CD8-positive, alpha-beta memory T cell (primary cell): ENCODE results near the gene TPSG1. TPM values are rescaled to one million over a fixed set of nuclear protein-coding genes. Genes with fewer than 3 reads are reported as not detected.
"Not testable (repeated sequence)": the region's sequence is repeated elsewhere in the genome, so short reads cannot be mapped to it uniquely, and the experiment has no call there.

Source experiments
- CTCF ChIA-PET: fragments of 350-600 bp; sonication (Branson Sonifier 250); formaldehyde crosslinking; loops from one replicate; lab custom pipeline; 2021; ENCODE audit warnings: antibody characterized with exemption; lab: Charles Lee
- POLR2A ChIA-PET: fragments of 350-600 bp; sonication (Branson Sonifier 250); formaldehyde crosslinking; loops from one replicate; lab custom pipeline; 2021; ENCODE audit warnings: antibody characterized with exemption; lab: Charles Lee
- DNase-seq, 5 donors: peaks; one replicate each; pipeline versions ENCODE4 v3.0.0 to v3.0.0-alpha.2; 2020 to 2022; ENCODE audit warnings: mixed read lengths in 1 of 5
- H3K27ac ChIP-seq: one replicate; pipeline ENCODE4 v1.7.0; 2013; ENCODE audit warnings: low read depth, mild to moderate bottlenecking, low read length, moderate library complexity
- H3K27me3 ChIP-seq: 2 replicates; pipeline ENCODE4 v1.7.0; 2013; ENCODE audit warnings: low read length, mild to moderate bottlenecking; ENCODE audit not compliant: insufficient read depth, poor library complexity, severe bottlenecking
- H3K36me3 ChIP-seq: 2 replicates; pipeline ENCODE4 v1.7.0; 2013; ENCODE audit warnings: mild to moderate bottlenecking, low read length, moderate library complexity; ENCODE audit not compliant: insufficient read depth
- H3K4me1 ChIP-seq: 2 replicates; pipeline ENCODE4 v1.7.0; 2013; ENCODE audit warnings: mild to moderate bottlenecking, low read length, moderate library complexity; ENCODE audit not compliant: insufficient read depth
- H3K4me3 ChIP-seq: 2 replicates; pipeline ENCODE4 v1.7.0; 2013; ENCODE audit warnings: mild to moderate bottlenecking, low read length
- H3K9me3 ChIP-seq: 2 replicates; pipeline ENCODE4 v1.7.0; 2013; ENCODE audit warnings: mild to moderate bottlenecking, low read length
- H3K27ac Mint-ChIP-seq, 8 donors: one replicate each; pipeline ENCODE4 v1.8.0; 2020 to 2021; ENCODE audit warnings: mixed read lengths in 8 of 8, mild to moderate bottlenecking in 6 of 8, inconsistent platforms in 3 of 8, moderate library complexity in 3 of 8
- H3K27me3 Mint-ChIP-seq, 2 donors: one replicate each; pipeline ENCODE4 v1.8.0; 2020 to 2021; ENCODE audit warnings: mixed read lengths in 2 of 2, mild to moderate bottlenecking in 1 of 2, moderate library complexity in 1 of 2
- H3K36me3 Mint-ChIP-seq, 3 donors: one replicate each; pipeline ENCODE4 v1.8.0; 2020 to 2021; ENCODE audit warnings: mixed read lengths in 3 of 3, inconsistent platforms in 1 of 3, mild to moderate bottlenecking in 1 of 3
- H3K4me1 Mint-ChIP-seq, 3 donors: one replicate each; pipeline ENCODE4 v1.8.0; 2020 to 2021; ENCODE audit warnings: mixed read lengths in 3 of 3, inconsistent platforms in 1 of 3, mild to moderate bottlenecking in 1 of 3
- H3K4me3 Mint-ChIP-seq, 7 donors: one replicate each; pipeline ENCODE4 v1.8.0; 2020 to 2021; ENCODE audit warnings: mixed read lengths in 7 of 7, mild to moderate bottlenecking in 6 of 7, moderate library complexity in 4 of 7, inconsistent platforms in 2 of 7
- H3K9me3 Mint-ChIP-seq, 5 donors: one replicate each; pipeline ENCODE4 v1.8.0; 2020 to 2022; ENCODE audit warnings: mixed read lengths in 5 of 5, mild to moderate bottlenecking in 3 of 5, moderate library complexity in 2 of 5, inconsistent platforms in 1 of 5
- polyA plus RNA-seq: library from polyadenylated mRNA; unstranded; fragments of 300-500 nt; fragmentation: Illumina TruSeq; gene quantifications from one replicate; pipeline ENCODE4 v1.2.3, GENCODE V29; 2021
- total RNA-seq, 2 experiments: library from RNA; stranded (reverse); gene quantifications; one replicate each; pipeline ENCODE4 v1.2.3, GENCODE V29; 2021

Gene TPSG1
- total and polyA plus RNA-seq, 3 experiments from 2014 or later: not detected

GRCh38 chr16:1194665-1195392 lies 30.2 kb downstream of the TPSG1 start:
- H3K4me1 Mint-ChIP-seq: peaks cover 0 to 2% (median 0%) of the 10 kb centered on the region in 3 donors
- H3K9me3 Mint-ChIP-seq: no peaks in the 10 kb centered on the region
- ChIA-PET CTCF (no interaction called here), POLR2A (no interaction called here)
- no peak overlapping the region for H3K4me3 Mint-ChIP-seq
- Histone ChIP-seq H3K27me3 (no peaks in the 10 kb centered on the region), H3K4me1 (no peaks in the 10 kb centered on the region), H3K27ac (no peak overlapping the region), H3K4me3 (no peak overlapping the region), H3K36me3 (no peaks in the 10 kb centered on the region), H3K9me3 (no peaks in the 10 kb centered on the region)
- peak in 1 of 5 donors; percentile 19 for DNase-seq
- H3K27ac Mint-ChIP-seq: no peak overlapping the region
- H3K36me3 Mint-ChIP-seq: no peaks in the 10 kb centered on the region
- peaks cover 4 to 5% of the 10 kb centered on the region in 2 donors for H3K27me3 Mint-ChIP-seq

- Mint-ChIP-seq H3K27ac (no peak overlapping the region), H3K9me3 (no peaks in the 10 kb centered on the region), H3K27me3 (peaks cover 4 to 5% of the 10 kb centered on the region in 2 donors), H3K4me3 (no peak overlapping the region), H3K4me1 (no peaks in the 10 kb centered on the region), H3K36me3 (no peaks in the 10 kb centered on the region)
- H3K27me3 ChIP-seq: no peaks in the 10 kb centered on the region
- H3K36me3 ChIP-seq: no peaks in the 10 kb centered on the region
- POLR2A ChIA-PET: no interaction called here
- CTCF ChIA-PET: no interaction called here
- DNase-seq: no peak
- no peaks in the 10 kb centered on the region for H3K9me3 ChIP-seq
- no peak overlapping the region for H3K27ac ChIP-seq
- no peak overlapping the region for H3K4me3 ChIP-seq
- no peaks in the 10 kb centered on the region for H3K4me1 ChIP-seq
Measured at GRCh38 chr16:1193825-1194581, 31.1 kb downstream of the TPSG1 start.

- no peaks in the 10 kb centered on the region for H3K9me3 Mint-ChIP-seq
- POLR2A ChIA-PET: no interaction called here
- CTCF ChIA-PET: no interaction called here
- peaks cover 4 to 5% of the 10 kb centered on the region in 2 donors for H3K27me3 Mint-ChIP-seq
- Histone ChIP-seq H3K4me3 (no peak overlapping the region), H3K4me1 (no peaks in the 10 kb centered on the region), H3K27me3 (no peaks in the 10 kb centered on the region), H3K9me3 (no peaks in the 10 kb centered on the region), H3K36me3 (no peaks in the 10 kb centered on the region), H3K27ac (no peak overlapping the region)
- H3K27ac Mint-ChIP-seq: no peak overlapping the region
- H3K4me3 Mint-ChIP-seq: no peak overlapping the region
- no peaks in the 10 kb centered on the region for H3K36me3 Mint-ChIP-seq
- H3K4me1 Mint-ChIP-seq: no peaks in the 10 kb centered on the region
- DNase-seq: no peak
Measured at GRCh38 chr16:1193143-1193824, 31.8 kb downstream of the TPSG1 start.

- H3K9me3 ChIP-seq: no peaks in the 10 kb centered on the region
- no peaks in the 10 kb centered on the region for H3K4me1 Mint-ChIP-seq
- peaks cover 5 to 6% of the 10 kb centered on the region in 2 donors for H3K27me3 Mint-ChIP-seq
- H3K9me3 Mint-ChIP-seq: no peaks in the 10 kb centered on the region
- H3K4me3 ChIP-seq: no peak overlapping the region
- no peaks in the 10 kb centered on the region for H3K27me3 ChIP-seq
- CTCF ChIA-PET: no interaction called here
- H3K27ac ChIP-seq: no peak overlapping the region
- no peak overlapping the region for H3K27ac Mint-ChIP-seq
- H3K4me3 Mint-ChIP-seq: peak overlapping the region in 1 of 7 donors; percentile 59
- POLR2A ChIA-PET: no interaction called here
- H3K36me3 Mint-ChIP-seq: no peaks in the 10 kb centered on the region
- no peaks in the 10 kb centered on the region for H3K36me3 ChIP-seq
- no peak for DNase-seq
- H3K4me1 ChIP-seq: no peaks in the 10 kb centered on the region
Measured at GRCh38 chr16:1192384-1193073, 32.5 kb downstream of the TPSG1 start.

GRCh38 chr16:1190789-1191188 lies 34.3 kb downstream of the TPSG1 start:
- H3K27me3 ChIP-seq, DNase-seq, CTCF ChIA-PET, H3K27me3 Mint-ChIP-seq, H3K36me3 Mint-ChIP-seq, H3K27ac ChIP-seq, POLR2A ChIA-PET, H3K27ac Mint-ChIP-seq, H3K4me1 Mint-ChIP-seq, H3K36me3 ChIP-seq, H3K4me1 ChIP-seq, H3K4me3 ChIP-seq, H3K9me3 Mint-ChIP-seq, H3K4me3 Mint-ChIP-seq, H3K9me3 ChIP-seq: not testable (repeated sequence)

GRCh38 chr16:1189455-1189854 lies 35.6 kb downstream of the TPSG1 start:
- CTCF ChIA-PET: no interaction called here
- Mint-ChIP-seq H3K9me3 (peaks cover 0 to 1% (median 0%) of the 10 kb centered on the region in 5 donors), H3K4me3 (no peak overlapping the region), H3K36me3 (no peaks in the 10 kb centered on the region), H3K4me1 (no peaks in the 10 kb centered on the region), H3K27ac (no peak overlapping the region), H3K27me3 (peaks cover 1 to 6% of the 10 kb centered on the region in 2 donors)
- Histone ChIP-seq H3K36me3 (no peaks in the 10 kb centered on the region), H3K4me3 (no peak overlapping the region), H3K9me3 (no peaks in the 10 kb centered on the region), H3K27ac (no peak overlapping the region), H3K4me1 (no peaks in the 10 kb centered on the region), H3K27me3 (no peaks in the 10 kb centered on the region)
- POLR2A ChIA-PET: no interaction called here
- DNase-seq: no peak

- Histone ChIP-seq H3K27ac (no peak overlapping the region), H3K27me3 (no peaks in the 10 kb centered on the region), H3K4me1 (no peaks in the 10 kb centered on the region), H3K4me3 (no peak overlapping the region), H3K9me3 (no peaks in the 10 kb centered on the region), H3K36me3 (no peaks in the 10 kb centered on the region)
- Mint-ChIP-seq H3K36me3 (no peaks in the 10 kb centered on the region), H3K9me3 (peaks cover 0 to 1% (median 0%) of the 10 kb centered on the region in 5 donors), H3K4me1 (no peaks in the 10 kb centered on the region), H3K4me3 (no peak overlapping the region), H3K27me3 (peaks cover 1 to 6% of the 10 kb centered on the region in 2 donors), H3K27ac (no peak overlapping the region)
- ChIA-PET POLR2A (no interaction called here), CTCF (no interaction called here)
- DNase-seq: peak; percentile 26 to 64 (median 35)
Measured at GRCh38 chr16:1188432-1189189, 36.5 kb downstream of the TPSG1 start.
